A549 (cell line): Measurements from ENCODE around the gene USP49. TPM values are rescaled to one million over a fixed set of nuclear protein-coding genes. Genes with fewer than 3 reads are reported as not detected.
A peak's percentile ranks its signal among the peaks of the same experiment; 100 is the strongest.

Experiments used
- ATAC-seq, 2 experiments: fragments of 200-7000 bp in 1 of 2; fragments of >200 bp in 1 of 2; cut with Nextera tagmentation in 1 of 2; cut with Tn5 transposase in 1 of 2; 3 replicates each; pipeline versions ENCODE4 v1.8.0 to v1.9.1; 2018 to 2020; ENCODE audit warnings: mild to moderate bottlenecking in 1 of 2, moderate library complexity in 1 of 2
- CTCF ChIA-PET: fragments of 300-600 bp; sonication (Branson Sonifier 250); formaldehyde crosslinking; extraction: SDS; loops from one replicate; lab custom pipeline; 2021; ENCODE audit warnings: antibody characterized with exemption, inconsistent platforms; lab: Yijun Ruan, JAX
- POLR2A ChIA-PET: fragments of 350-600 bp; formaldehyde crosslinking; extraction: SDS; loops from one replicate; lab custom pipeline; 2021; ENCODE audit warnings: antibody characterized with exemption, inconsistent platforms; lab: Yijun Ruan, JAX
- DNase-seq, 2 experiments: peaks; one replicate each; pipeline versions ENCODE4 v3.0.0 to v3.0.0-alpha.2; 2011 to 2016; ENCODE audit warnings: low read depth in 1 of 2, low spot score in 1 of 2
- FAIRE-seq: peaks from 2 replicates; lab custom pipeline; 2011; peaks lifted over from hg19 to GRCh38; lab: Jason Lieb, UNC
- H3K27ac ChIP-seq, 2 experiments: fragments of >200 bp; sonication (Bioruptor Twin); formaldehyde crosslinking; 3 replicates each; pipeline ENCODE4 v1.5.1; 2016 to 2017
- H3K4me1 ChIP-seq: fragments of >200 bp; sonication (Bioruptor Twin); formaldehyde crosslinking; 3 replicates; pipeline ENCODE4 v1.6.1; 2016
- H3K4me2 ChIP-seq: fragments of >200 bp; sonication (Bioruptor Twin); formaldehyde crosslinking; 3 replicates; pipeline ENCODE4 v1.6.1; 2016
- H3K4me3 ChIP-seq: fragments of >200 bp; sonication (Bioruptor Twin); formaldehyde crosslinking; 3 replicates; pipeline ENCODE4 v1.5.1; 2016
- H3K9me3 ChIP-seq: fragments of >200 bp; sonication (Bioruptor Twin); formaldehyde crosslinking; 3 replicates; pipeline ENCODE4 v1.6.1; 2016
- BHLHE40 ChIP-seq: IDR thresholded peaks from 2 replicates; pipeline ENCODE4 v1.6.1; 2012; ENCODE audit warnings: low read depth, low read length, inconsistent platforms
- CBX2 ChIP-seq: fragments of 200-600 bp; sonication (generic); IDR thresholded peaks from 2 replicates; pipeline ENCODE4 v1.6.1; 2016; ENCODE audit warnings: low read depth, mild to moderate bottlenecking, borderline replicate concordance
- CBX8 ChIP-seq: fragments of 200-600 bp; sonication (generic); IDR thresholded peaks from 2 replicates; pipeline ENCODE4 v1.6.1; 2016
- CHD2 ChIP-seq: fragments of 150-350 bp; IDR thresholded peaks from 2 replicates; pipeline ENCODE4 v1.6.1; 2014; ENCODE audit warnings: low read length; ENCODE audit not compliant: partially characterized antibody
- E2F6 ChIP-seq: IDR thresholded peaks from 2 replicates; pipeline ENCODE4 v1.6.1; 2012; ENCODE audit warnings: low read depth, borderline replicate concordance
- EHF ChIP-seq: fragments of 250-450 bp; sonication (Bioruptor Pico); IDR thresholded peaks from 2 replicates; pipeline ENCODE4 v1.5.0; 2020; ENCODE audit warnings: mild to moderate bottlenecking
- EHMT2 ChIP-seq: fragments of 200-600 bp; sonication (generic); IDR thresholded peaks from 2 replicates; pipeline ENCODE4 v1.6.1; 2016; ENCODE audit warnings: antibody characterized with exemption, low read depth, mild to moderate bottlenecking, moderate library complexity
- EP300 ChIP-seq, 2 experiments: fragments of >200 bp; sonication (Bioruptor Twin); formaldehyde crosslinking; IDR thresholded peaks; 2 replicates in 1 of 2; 3 replicates in 1 of 2; pipeline ENCODE4 v1.6.1; 2016 to 2017
- ESRRA ChIP-seq: fragments of 150-350 bp; IDR thresholded peaks from 2 replicates; pipeline ENCODE4 v1.6.1; 2014; ENCODE audit warnings: mild to moderate bottlenecking, low read length, borderline replicate concordance
- FOSL2 ChIP-seq, 2 experiments: fragments of 450-650 bp in 1 of 2; fragments of >200 bp in 1 of 2; sonication (Bioruptor Twin) in 1 of 2; formaldehyde crosslinking; IDR thresholded peaks; 2 replicates each; pipeline versions ENCODE4 v1.5.0 to v1.6.1; 2016 to 2020; ENCODE audit warnings: mild to moderate bottlenecking in 1 of 2, moderate library complexity in 1 of 2
- FOXS1 ChIP-seq: fragments of 250-450 bp; sonication (Bioruptor Pico); IDR thresholded peaks from 2 replicates; pipeline ENCODE4 v1.5.0; 2020; ENCODE audit warnings: mild to moderate bottlenecking, moderate library complexity
- HOXA7 ChIP-seq: fragments of 250-450 bp; sonication (Bioruptor Pico); IDR thresholded peaks from 2 replicates; pipeline ENCODE4 v1.5.0; 2020; ENCODE audit warnings: mild to moderate bottlenecking, moderate library complexity
- HOXB13 ChIP-seq: fragments of 250-450 bp; sonication (Bioruptor Pico); IDR thresholded peaks from 2 replicates; pipeline ENCODE4 v1.5.0; 2020; ENCODE audit warnings: low read depth, mild to moderate bottlenecking, moderate library complexity
- JUN ChIP-seq, 2 experiments: fragments of >200 bp; sonication (Bioruptor Twin); formaldehyde crosslinking; IDR thresholded peaks; 2 replicates in 1 of 2; 3 replicates in 1 of 2; pipeline ENCODE4 v1.6.1; 2016 to 2017
- JUNB ChIP-seq: fragments of >200 bp; sonication (Bioruptor Twin); formaldehyde crosslinking; IDR thresholded peaks from 2 replicates; pipeline ENCODE4 v1.6.1; 2016
- KDM1A ChIP-seq: fragments of 200-600 bp; sonication (generic); IDR thresholded peaks from 2 replicates; pipeline ENCODE4 v1.6.1; 2016; ENCODE audit warnings: low read depth, mild to moderate bottlenecking
- KDM5A ChIP-seq: fragments of 200-600 bp; sonication (generic); IDR thresholded peaks from 2 replicates; pipeline ENCODE4 v1.6.1; 2016; ENCODE audit warnings: antibody characterized with exemption, mild to moderate bottlenecking
- MAX ChIP-seq: IDR thresholded peaks from 2 replicates; pipeline ENCODE4 v1.6.1; 2012
- MYC ChIP-seq: IDR thresholded peaks from 2 replicates; pipeline ENCODE4 v1.6.1; 2012; ENCODE audit warnings: mild to moderate bottlenecking, inconsistent platforms, low read length, improper control_type of control experiment, borderline replicate concordance
- NPAS2 ChIP-seq: fragments of 250-450 bp; sonication (Bioruptor Pico); IDR thresholded peaks from 2 replicates; pipeline ENCODE4 v1.8.0; 2022; ENCODE audit warnings: mild to moderate bottlenecking, moderate library complexity, borderline replicate concordance
- PHF8 ChIP-seq: fragments of 200-600 bp; sonication (generic); IDR thresholded peaks from 2 replicates; pipeline ENCODE4 v1.6.1; 2016; ENCODE audit warnings: low read depth, mild to moderate bottlenecking, antibody characterized with exemption, moderate library complexity, borderline replicate concordance
- POLR2A ChIP-seq: IDR thresholded peaks from 2 replicates; pipeline ENCODE4 v1.6.1; 2012; ENCODE audit warnings: mild to moderate bottlenecking, low read length
- POLR2AphosphoS2 ChIP-seq: conservative IDR thresholded peaks from 2 replicates; pipeline ENCODE4 v1.6.1; 2012; ENCODE audit warnings: low read length, improper control_type of control experiment, inconsistent platforms
- USF2 ChIP-seq: fragments of 450-650 bp; IDR thresholded peaks from 2 replicates; pipeline ENCODE4 v1.6.1; 2014; ENCODE audit warnings: antibody characterized with exemption
- ZC3H11A ChIP-seq: fragments of 450-650 bp; IDR thresholded peaks from 2 replicates; pipeline ENCODE4 v1.6.1; 2014; ENCODE audit warnings: antibody characterized with exemption, mild to moderate bottlenecking
- ZFP36 ChIP-seq: fragments of 450-650 bp; IDR thresholded peaks from 2 replicates; pipeline ENCODE4 v1.6.1; 2014; ENCODE audit warnings: borderline replicate concordance; ENCODE audit not compliant: partially characterized antibody
- WGBS: methylation state at CpG from one replicate; pipeline ENCODE4 v1.1.6; 2017; ENCODE audit errors: missing lambda C conversion rate; 5-methylcytosine and 5-hydroxymethylcytosine counted together
- polyA plus RNA-seq, 4 experiments: library from polyadenylated mRNA; depleted of rRNA in 3 of 4; stranded (reverse); fragments of >200 nt; fragmentation: RNase III in 1 of 4; extraction: RNeasy Plus Mini Kit Qiagen cat#74134 plus additional on column Dnase treatment in 1 of 4; gene quantifications; 2 replicates in 3 of 4; 3 replicates in 1 of 4; pipeline ENCODE4 v1.2.3, GENCODE V29; 2011 to 2017
- TF ChIP-seq, protein P1 (sequence below): fragments of 150-350 bp; IDR thresholded peaks from 2 replicates; pipeline ENCODE4 v1.6.1; 2014; ENCODE audit warnings: low read depth, mild to moderate bottlenecking, low read length

USP49 gene
- polyA plus RNA-seq, 2 of the 4 experiments (the other 2 are of a cell fraction) = 2.9 to 4.3 TPM

- no peak for ATAC-seq
- POLR2A ChIA-PET = no interaction called here
Observed at GRCh38 chr6:41914869-41915530, 19.8 kb upstream of the USP49 start.

GRCh38 chr6:41914343-41914742 is 19.2 kb upstream of the USP49 start:
- WGBS = 100% methylated on average over 2 of the region's 2 CpGs
- Histone ChIP-seq H3K9me3 (no peaks in the 10 kb centered on the region), H3K4me1 (peaks cover 33% of the 10 kb centered on the region), H3K4me2 (no peak overlapping the region), H3K4me3 (no peak overlapping the region), H3K27ac (peak overlapping the region in 1 of 2 experiments; percentile 72; a peak in 2 of 6 replicates)
- ATAC-seq (no peak), DNase-seq (no peak), FAIRE-seq (no peak)
- POLR2A ChIA-PET = no interaction called here
- TF ChIP-seq USF2 (no peak), ESRRA (no peak), ZFP36 (no peak), EHMT2 (no peak), CBX8 (no peak), FOSL2 (IDR thresholded peaks at IDR 0.05) (no peak), FOSL2 (CRISPR knock-in tag; IDR thresholded peaks at IDR 0.05) (no peak), EP300 (IDR thresholded peaks at IDR 0.05) (no peak), NPAS2 (CRISPR knock-in tag) (no peak), CHD2 (no peak), MYC (no peak), POLR2A (no peak), PHF8 (no peak), ZC3H11A (no peak), BHLHE40 (no peak), CBX2 (no peak), KDM1A (no peak), MAX (no peak)
- TF ChIP-seq, protein P1, sequence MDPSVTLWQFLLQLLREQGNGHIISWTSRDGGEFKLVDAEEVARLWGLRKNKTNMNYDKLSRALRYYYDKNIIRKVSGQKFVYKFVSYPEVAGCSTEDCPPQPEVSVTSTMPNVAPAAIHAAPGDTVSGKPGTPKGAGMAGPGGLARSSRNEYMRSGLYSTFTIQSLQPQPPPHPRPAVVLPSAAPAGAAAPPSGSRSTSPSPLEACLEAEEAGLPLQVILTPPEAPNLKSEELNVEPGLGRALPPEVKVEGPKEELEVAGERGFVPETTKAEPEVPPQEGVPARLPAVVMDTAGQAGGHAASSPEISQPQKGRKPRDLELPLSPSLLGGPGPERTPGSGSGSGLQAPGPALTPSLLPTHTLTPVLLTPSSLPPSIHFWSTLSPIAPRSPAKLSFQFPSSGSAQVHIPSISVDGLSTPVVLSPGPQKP = no peak
- CTCF ChIA-PET = interaction anchor here (0.6 to 1.2 kb wide), 4 partner anchors 13 to 811 kb away, joined by 3 to 4 read pairs (median 3); no protein-coding TSS in a partner anchor

More at GRCh38 chr6:41914869-41915530, 19.8 kb upstream of the USP49 start:
- Histone ChIP-seq H3K27ac (peak overlapping the region; percentile 20 to 72; a peak in 4 of 6 replicates), H3K4me3 (no peak overlapping the region), H3K4me1 (peaks cover 39% of the 10 kb centered on the region), H3K4me2 (peak overlapping the region; percentile 27; the same call in 1 of the 3 replicates), H3K9me3 (no peaks in the 10 kb centered on the region)
- DNase-seq (no peak), FAIRE-seq (no peak)
- CTCF ChIA-PET = interaction anchor here (0.6 to 1.3 kb wide), 6 partner anchors 13 to 811 kb away, joined by 3 to 4 read pairs (median 3); no protein-coding TSS in a partner anchor
- 87% methylated on average over 4 of the region's 4 CpGs for WGBS
- no peak for TF ChIP-seq ZC3H11A
- no peak for TF ChIP-seq USF2
- TF ChIP-seq HOXA7 (CRISPR knock-in tag) = no peak
- no peak for TF ChIP-seq EP300 (IDR thresholded peaks at IDR 0.05)
- no peak for TF ChIP-seq KDM5A
- no peak for TF ChIP-seq JUN (IDR thresholded peaks at IDR 0.05)
- no peak for TF ChIP-seq JUNB
- TF ChIP-seq POLR2AphosphoS2 = no peak
- TF ChIP-seq E2F6 = no peak
- TF ChIP-seq FOXS1 = no peak
- TF ChIP-seq CHD2 = no peak
- TF ChIP-seq EHF (CRISPR knock-in tag) = no peak
- TF ChIP-seq HOXB13 (CRISPR knock-in tag) = no peak
